HG03097 (cell line): ENCODE data around the gene MEF2D.
A peak's percentile ranks its signal among the peaks of the same experiment; 100 is the strongest.

Experiments
- ATAC-seq: cut with Tn5 transposase; IDR thresholded peaks from one replicate; pipeline ENCODE4 v1.9.1; 2021; ENCODE audit not compliant: unreplicated experiment, low FRiP score

MEF2D gene

DNA sequence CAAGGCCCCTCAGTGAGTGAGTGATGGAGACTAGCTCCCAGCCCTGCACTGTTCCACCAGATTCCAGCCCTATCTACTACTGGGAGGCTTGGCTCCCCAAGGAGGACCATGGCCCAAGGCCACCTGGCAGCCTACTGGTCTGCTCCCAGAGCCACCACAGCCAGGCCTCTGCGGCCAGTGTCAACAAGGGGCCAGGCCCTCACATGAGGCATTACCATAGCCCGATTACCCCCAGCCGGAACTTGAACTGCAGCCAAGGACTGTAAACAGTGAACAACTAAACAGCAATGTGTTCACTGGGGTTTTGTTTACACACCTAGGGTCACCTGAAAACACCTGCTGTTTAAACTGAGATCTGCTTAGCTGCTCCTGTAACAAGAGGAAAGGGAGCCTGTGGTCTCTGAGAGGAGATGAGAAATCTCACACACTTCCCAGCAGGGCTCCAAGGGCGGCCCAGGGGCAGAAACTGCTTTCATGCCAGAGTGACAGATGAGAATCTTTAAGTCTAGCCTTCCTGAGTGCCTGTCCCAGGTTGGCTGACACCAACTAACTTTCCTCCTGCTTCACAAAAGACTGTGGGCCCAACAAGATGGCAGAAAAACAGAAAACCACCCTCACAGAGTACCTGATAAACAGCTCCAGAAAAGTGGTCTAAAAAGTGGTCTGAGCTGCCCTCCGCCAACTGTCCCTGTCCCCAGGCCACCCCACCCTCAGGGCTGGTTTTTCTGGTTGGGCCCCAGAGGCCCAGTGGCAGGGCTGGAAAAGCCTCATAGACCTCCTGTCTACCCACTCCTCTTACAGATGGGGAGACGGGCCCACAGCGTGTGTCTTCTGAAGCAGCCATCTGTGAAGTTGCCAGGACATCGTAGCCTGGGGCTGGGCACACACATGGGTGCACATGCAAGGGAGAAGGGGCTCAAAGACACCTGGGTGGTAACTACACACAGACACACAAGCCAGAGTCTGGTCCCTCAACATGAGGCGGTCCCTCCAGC, 28.8 kb downstream of the MEF2D start:
- ATAC-seq, result no peak

DNA sequence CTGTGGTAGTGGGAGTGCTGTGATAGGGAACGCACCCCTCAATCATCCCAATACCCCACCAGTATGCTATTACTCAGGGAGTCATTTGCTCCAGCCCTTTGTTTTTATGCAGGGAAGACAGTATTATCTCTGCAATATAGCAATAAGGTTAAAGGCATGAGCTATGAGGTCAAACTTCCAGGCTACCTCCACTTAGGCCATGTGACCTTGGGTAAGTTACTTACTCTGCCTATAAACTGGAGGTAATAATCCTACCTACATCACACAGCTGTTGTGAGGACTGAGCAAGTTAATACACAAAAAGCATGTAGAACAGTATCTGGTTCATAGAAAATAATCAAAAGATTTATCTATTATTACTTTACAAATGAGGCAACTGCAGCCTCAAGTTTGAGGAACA, 30.1 kb downstream of the MEF2D start:
- no peak for ATAC-seq

DNA sequence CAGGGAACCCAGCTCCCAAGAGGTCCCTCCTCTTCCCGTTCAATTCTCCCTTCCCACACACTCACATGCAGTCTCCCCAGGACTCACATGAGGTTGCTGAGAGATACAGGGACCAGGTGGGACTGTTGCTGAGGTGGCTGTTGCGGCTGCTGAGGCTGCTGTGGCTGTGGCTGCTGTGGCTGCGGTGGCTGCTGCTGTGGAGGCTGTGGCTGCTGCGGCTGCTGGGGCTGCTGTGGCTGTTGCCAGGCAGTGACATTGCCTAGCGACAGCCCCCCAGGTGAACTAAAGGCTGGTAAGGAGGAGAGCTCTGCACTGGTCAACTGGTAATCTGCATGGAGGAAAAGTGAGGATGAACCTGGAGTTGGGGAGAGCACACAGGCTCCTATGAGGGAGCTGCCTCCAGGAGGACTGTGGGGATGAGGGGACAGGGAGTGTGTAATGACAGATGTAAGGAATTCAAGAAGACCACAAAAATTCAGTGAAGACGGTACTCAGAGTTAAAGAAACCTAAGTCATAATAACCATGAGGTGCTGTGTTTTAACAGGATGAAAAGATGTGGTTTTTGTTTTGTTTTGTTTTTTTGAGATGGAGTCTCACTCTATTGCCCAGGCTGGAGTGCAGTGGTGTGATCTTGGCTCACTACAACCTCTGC, 31.8 kb downstream of the MEF2D start:
- no peak for ATAC-seq

- ATAC-seq, result no peak
Measured at GRCh38 chr1:156467906-156468305, 32.7 kb downstream of the MEF2D start.

DNA sequence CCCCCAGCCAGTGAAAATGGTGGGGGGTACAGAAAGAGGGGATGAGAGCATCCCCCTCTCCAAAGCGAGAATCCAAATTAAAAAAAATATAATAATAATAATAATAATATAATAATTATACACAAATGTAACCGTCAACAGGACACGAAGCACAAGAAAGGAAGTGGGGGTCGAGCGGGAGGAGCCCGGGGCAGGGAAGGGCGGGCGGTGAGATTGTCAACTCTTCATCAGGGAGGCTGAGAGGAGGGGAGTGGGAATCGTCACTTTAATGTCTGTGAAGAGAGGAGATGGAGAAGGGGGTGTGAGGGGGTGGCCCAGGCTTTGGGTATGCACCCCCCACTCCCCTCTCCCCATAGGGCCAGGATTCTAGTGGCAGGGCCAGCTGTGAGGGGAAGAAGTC, 33.2 kb downstream of the MEF2D start:
- no peak for ATAC-seq

GRCh38 chr1:156465747-156466365, 34.7 kb downstream of the MEF2D start:
- ATAC-seq, result no peak

DNA sequence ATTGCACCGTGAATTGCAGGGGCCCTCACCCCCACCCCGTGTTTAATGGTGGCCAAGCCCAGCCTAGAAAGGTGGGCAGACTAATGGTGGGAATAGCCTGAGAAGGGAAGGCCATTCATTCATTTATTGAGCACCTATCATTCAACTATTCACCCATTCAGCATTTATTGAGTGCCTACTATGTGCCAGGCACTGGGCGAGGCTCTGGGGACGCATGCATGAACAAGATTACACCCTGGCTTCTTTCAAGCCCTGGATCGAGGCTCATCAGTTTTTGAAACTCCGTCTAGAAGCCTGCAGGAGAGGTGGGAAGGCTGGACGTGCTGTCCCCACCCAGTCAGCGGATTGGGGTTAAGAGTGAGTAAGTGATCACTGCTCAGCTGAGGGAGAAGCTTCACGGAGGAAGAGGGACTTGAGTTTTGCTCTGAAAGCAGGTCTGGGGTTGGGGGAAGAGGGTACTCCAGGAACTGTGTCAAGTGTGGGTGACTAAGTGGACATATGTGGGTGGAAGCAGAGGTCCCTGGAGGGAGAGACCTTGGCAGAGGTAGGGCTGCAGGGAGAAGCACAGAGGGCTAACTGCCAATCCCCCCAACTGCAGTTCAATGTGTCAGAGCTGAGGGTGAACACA, 35.6 kb downstream of the MEF2D start:
- ATAC-seq, result no peak

DNA sequence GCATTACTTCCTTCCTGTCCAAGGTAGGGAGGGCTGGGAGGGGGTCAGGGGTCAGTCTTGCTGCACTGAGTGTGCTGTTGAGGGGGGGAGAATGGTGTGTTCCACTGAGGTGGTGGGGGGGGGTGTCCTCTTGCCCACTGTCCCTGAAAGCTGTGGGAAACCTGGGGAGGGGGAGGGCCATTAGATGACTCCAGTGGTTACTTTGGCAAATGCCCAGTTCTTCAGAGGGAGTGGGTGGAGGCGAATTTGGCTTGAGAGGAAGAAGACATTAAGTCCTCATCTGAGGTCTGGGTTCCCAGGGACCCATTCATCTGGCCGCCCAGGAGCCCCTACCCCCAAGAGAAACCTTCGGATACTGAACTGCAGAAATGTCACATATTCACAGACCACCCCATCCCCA, 36.2 kb downstream of the MEF2D start:
- ATAC-seq, result no peak

GRCh38 chr1:156463874-156464273, 36.7 kb downstream of the MEF2D start:
- no peak for ATAC-seq

- no peak for ATAC-seq
Measured at GRCh38 chr1:156462954-156463795, 37.4 kb downstream of the MEF2D start.

DNA sequence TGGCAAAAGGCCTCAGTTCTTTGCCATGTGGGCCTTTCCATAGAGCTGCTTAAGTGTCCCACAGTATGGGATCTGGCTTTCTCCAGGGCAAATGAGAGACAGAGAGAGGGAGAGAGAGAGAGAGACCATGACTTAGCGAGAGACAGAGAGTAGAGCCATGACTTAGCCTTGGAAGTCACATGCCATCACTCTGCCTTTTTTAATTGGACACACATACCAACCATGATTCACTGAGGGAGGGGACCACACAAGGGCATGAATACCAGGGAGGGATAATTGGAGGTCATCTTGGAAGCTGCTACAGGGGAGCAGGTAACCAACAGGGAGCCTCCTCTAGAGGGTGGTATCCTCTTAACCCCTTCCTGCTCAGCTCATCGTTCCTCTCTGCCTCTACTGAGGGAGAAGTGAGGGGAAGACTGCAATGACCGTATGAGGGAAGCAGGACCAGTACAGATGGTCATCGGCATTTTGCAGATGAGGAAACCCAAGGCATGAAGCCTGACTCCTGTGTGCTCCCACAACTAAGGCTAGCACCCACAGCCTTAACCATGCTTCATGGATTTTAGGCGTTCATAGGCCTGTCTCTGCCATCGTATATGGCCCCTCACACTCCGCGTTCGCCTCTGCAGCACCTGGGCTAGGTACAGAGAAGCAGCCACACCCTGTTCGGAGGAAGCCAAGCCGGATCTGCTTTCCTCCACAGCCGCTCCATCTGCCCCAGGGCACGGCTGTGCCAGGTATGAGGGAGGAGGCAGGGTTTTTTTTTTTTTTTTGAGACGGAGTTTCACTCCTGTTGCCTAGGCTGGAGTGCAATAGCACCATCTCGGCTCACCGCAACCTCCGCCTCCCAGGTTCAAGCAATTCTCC, 38.6 kb downstream of the MEF2D start:
- no peak for ATAC-seq

DNA sequence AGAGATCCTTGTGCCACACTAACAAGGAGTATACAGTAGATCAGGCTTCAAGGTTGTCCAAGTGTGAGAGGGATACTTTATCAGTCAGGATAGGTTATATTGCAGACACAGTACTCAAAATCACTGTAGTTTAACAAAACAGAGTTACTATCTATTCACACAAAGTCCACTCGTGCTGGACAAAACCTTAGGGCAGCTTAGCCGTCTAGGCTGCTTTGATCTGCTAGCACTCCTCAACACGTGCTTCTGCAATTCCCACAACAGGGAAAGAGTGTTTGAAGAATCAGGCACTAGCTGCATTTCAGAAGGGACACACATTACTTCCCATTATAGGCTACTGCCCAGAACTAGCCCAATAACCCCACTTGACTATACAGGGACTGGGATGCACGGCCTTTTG, 39.5 kb downstream of the MEF2D start:
- ATAC-seq, result no peak

DNA sequence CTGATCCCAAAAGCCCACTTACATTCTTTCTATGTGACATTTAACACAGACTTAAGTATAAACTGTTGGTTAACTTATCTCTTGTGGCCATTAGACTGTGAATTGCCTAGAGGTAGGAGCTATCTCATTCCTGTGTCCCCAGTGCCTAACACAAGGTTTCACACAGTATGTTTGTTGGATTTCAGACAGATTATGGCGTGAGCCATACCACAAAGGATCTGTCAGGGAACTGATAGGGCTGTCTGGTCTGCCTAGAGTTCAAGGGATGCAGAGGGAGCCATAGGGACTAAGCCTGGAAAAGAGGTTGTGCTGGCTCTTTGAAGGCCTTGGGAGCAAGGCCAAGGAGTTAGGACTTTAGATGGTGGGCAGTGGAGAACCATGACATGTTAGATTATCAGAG, 40.0 kb downstream of the MEF2D start:
- ATAC-seq, result no peak

DNA sequence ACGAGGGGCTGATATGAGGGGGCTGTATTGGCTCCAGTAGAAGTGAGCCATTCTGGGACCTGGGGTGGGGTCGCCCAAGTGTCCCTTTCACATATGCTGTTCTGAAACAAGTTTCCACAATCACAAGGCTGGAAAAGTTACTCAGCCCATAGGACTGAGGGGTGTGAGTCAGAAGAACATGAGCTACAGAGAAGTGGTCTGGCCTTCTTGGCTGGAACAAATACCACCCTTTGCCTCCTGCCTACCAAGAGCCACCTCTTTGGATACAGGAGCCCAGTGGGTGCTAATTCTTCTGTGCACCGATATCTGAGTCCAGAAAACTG, 42.4 kb downstream of the MEF2D start:
- no peak for ATAC-seq

- peak; percentile 67 for ATAC-seq
Measured at GRCh38 chr1:156456625-156457465, 43.7 kb downstream of the MEF2D start.

- no peak for ATAC-seq
Measured at GRCh38 chr1:156455362-156455761, 45.2 kb downstream of the MEF2D start.

GRCh38 chr1:156452907-156453306, 47.7 kb downstream of the MEF2D start:
- ATAC-seq, result no peak

DNA sequence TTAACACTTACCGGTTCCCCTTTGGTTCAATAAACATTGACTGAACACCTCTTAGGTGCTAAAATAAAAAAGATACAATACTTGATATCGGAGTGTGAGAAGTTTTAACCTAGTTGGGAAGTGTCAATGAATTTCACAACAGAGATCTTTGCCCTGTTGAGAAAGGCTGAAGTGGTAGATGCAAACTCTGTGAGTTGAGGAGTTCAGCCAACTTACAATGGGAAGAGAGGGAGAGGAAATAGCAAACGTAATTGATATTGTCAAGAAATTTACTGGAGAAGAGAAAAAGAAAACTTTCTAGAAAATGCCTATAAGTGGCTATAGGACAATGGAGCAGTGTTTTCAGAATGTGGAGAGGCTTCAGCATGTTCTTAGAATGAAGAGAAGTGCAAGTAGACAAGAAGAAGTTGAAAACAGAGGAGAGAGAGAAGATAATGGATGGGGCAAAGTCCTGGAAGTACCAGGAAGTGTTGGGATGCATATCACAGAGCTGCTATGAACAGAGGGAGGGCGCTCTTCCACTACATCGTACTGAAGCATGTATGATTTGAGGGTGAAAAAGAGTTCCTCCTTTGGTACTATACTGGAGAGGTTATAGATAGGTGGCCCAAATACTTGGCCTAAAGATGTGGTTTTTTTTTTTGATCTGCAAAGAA, 48.9 kb downstream of the MEF2D start:
- ATAC-seq, result no peak
